H9 (cell line): ENCODE measurements around the gene ADAM19. TPM values are rescaled to one million over a fixed set of nuclear protein-coding genes. Genes with fewer than 3 reads are reported as not detected.

Experiments used
- DNase-seq: peaks from one replicate; pipeline ENCODE4 v3.0.0-alpha.2; 2017
- H2AFZ ChIP-seq: one replicate; pipeline ENCODE4 v1.6.1; 2013; ENCODE audit warnings: mild to moderate bottlenecking, low read length, control low read depth, moderate library complexity
- H2AK5ac ChIP-seq: 2 replicates; pipeline ENCODE4 v1.6.1; 2013; ENCODE audit warnings: low read length, control low read depth, mixed read lengths; ENCODE audit not compliant: insufficient read length
- H2BK120ac ChIP-seq: one replicate; pipeline ENCODE4 v1.6.1; 2013; ENCODE audit warnings: low read depth, mild to moderate bottlenecking, low read length, control low read depth, inconsistent platforms; ENCODE audit not compliant: poor library complexity, severe bottlenecking
- H2BK12ac ChIP-seq: 2 replicates; pipeline ENCODE4 v1.6.1; 2013; ENCODE audit warnings: low read length, control low read depth, mixed read lengths, low read depth; ENCODE audit not compliant: insufficient read length
- H2BK15ac ChIP-seq: 2 replicates; pipeline ENCODE4 v1.6.1; 2013; ENCODE audit warnings: low read depth, low read length, control low read depth
- H2BK20ac ChIP-seq: one replicate; pipeline ENCODE4 v1.6.1; 2013; ENCODE audit warnings: low read depth, mild to moderate bottlenecking, low read length, control low read depth, inconsistent platforms; ENCODE audit not compliant: poor library complexity, severe bottlenecking
- H2BK5ac ChIP-seq: 2 replicates; pipeline ENCODE4 v1.6.1; 2013; ENCODE audit warnings: low read length, control low read depth, mixed read lengths; ENCODE audit not compliant: insufficient read length
- H3K14ac ChIP-seq: 2 replicates; pipeline ENCODE4 v1.6.1; 2013; ENCODE audit warnings: low read length, control low read depth; ENCODE audit not compliant: insufficient read depth
- H3K18ac ChIP-seq: 2 replicates; pipeline ENCODE4 v1.6.1; 2013; ENCODE audit warnings: low read depth, mild to moderate bottlenecking, mixed read lengths, low read length, control low read depth; ENCODE audit not compliant: insufficient read length
- H3K23ac ChIP-seq: 2 replicates; pipeline ENCODE4 v1.6.1; 2013; ENCODE audit warnings: low read length, control low read depth, mixed read lengths, low read depth; ENCODE audit not compliant: insufficient read length
- H3K23me2 ChIP-seq: 2 replicates; pipeline ENCODE4 v1.6.1; 2013; ENCODE audit warnings: low read depth, mild to moderate bottlenecking, mixed read lengths, low read length, control low read depth; ENCODE audit not compliant: insufficient read length, poor library complexity, severe bottlenecking
- H3K27ac ChIP-seq: 2 replicates; pipeline ENCODE4 v1.5.1; 2013; ENCODE audit warnings: low read length, control low read depth, mixed read lengths, low read depth; ENCODE audit not compliant: insufficient read length
- H3K27me3 ChIP-seq: 2 replicates; pipeline ENCODE4 v1.6.1; 2013; ENCODE audit warnings: low read length, control low read depth, inconsistent platforms; ENCODE audit not compliant: insufficient read depth
- H3K4ac ChIP-seq: 2 replicates; pipeline ENCODE4 v1.6.1; 2013; ENCODE audit warnings: low read depth, mild to moderate bottlenecking, control low read depth, inconsistent platforms, low read length, moderate library complexity
- H3K4me1 ChIP-seq: 2 replicates; pipeline ENCODE4 v1.6.1; 2013; ENCODE audit warnings: low read length, control low read depth, inconsistent platforms; ENCODE audit not compliant: insufficient read depth
- H3K4me2 ChIP-seq: 2 replicates; pipeline ENCODE4 v1.6.1; 2013; ENCODE audit warnings: low read length, control low read depth, mixed read lengths; ENCODE audit not compliant: insufficient read length, insufficient read depth
- H3K56ac ChIP-seq: 2 replicates; pipeline ENCODE4 v1.6.1; 2013; ENCODE audit warnings: low read depth, mild to moderate bottlenecking, mixed read lengths, low read length, control low read depth; ENCODE audit not compliant: insufficient read length
- H3K79me1 ChIP-seq: 2 replicates; pipeline ENCODE4 v1.6.1; 2013; ENCODE audit warnings: low read depth, mild to moderate bottlenecking, moderate library complexity, low read length, control low read depth, inconsistent platforms; ENCODE audit not compliant: insufficient read depth, poor library complexity, severe bottlenecking
- H3K79me2 ChIP-seq: 2 replicates; pipeline ENCODE4 v1.6.1; 2013; ENCODE audit warnings: low read length, control low read depth, inconsistent platforms; ENCODE audit not compliant: insufficient read depth
- H3K9ac ChIP-seq: 2 replicates; pipeline ENCODE4 v1.6.1; 2013; ENCODE audit warnings: low read length, control low read depth, mixed read lengths; ENCODE audit not compliant: insufficient read length; ENCODE audit errors: extremely low read depth
- H3K9me3 ChIP-seq: one replicate; pipeline ENCODE4 v1.6.1; 2013; ENCODE audit warnings: low read depth, low read length, inconsistent platforms; ENCODE audit not compliant: control insufficient read depth
- H3T11ph ChIP-seq: one replicate; pipeline ENCODE4 v1.6.1; 2013; ENCODE audit warnings: mild to moderate bottlenecking, low read length, control low read depth, inconsistent platforms
- H4K20me1 ChIP-seq: one replicate; pipeline ENCODE4 v1.6.1; 2013; ENCODE audit not compliant: control insufficient read depth, insufficient read length, insufficient read depth
- H4K5ac ChIP-seq: 2 replicates; pipeline ENCODE4 v1.6.1; 2013; ENCODE audit warnings: low read depth, mild to moderate bottlenecking, mixed read lengths, low read length, control low read depth; ENCODE audit not compliant: insufficient read length
- H4K8ac ChIP-seq: replicated peaks from 2 replicates; pipeline ENCODE4 v1.6.1; 2013; ENCODE audit warnings: low read length, control low read depth, mixed read lengths, low read depth; ENCODE audit not compliant: insufficient read length
- H4K91ac ChIP-seq: 2 replicates; pipeline ENCODE4 v1.6.1; 2013; ENCODE audit warnings: low read depth, mild to moderate bottlenecking, moderate library complexity, mixed read lengths, low read length, control low read depth; ENCODE audit not compliant: insufficient read length
- H3K27ac Mint-ChIP-seq, 3 experiments: 2 replicates in 2 of 3; 3 replicates in 1 of 3; pipeline ENCODE4 v1.8.0; 2020 to 2021; ENCODE audit warnings: mixed read lengths in 3 of 3, mild to moderate bottlenecking in 1 of 3, moderate library complexity in 1 of 3
- H3K27me3 Mint-ChIP-seq: 2 replicates; pipeline ENCODE4 v1.8.0; 2021; ENCODE audit warnings: low read depth, mild to moderate bottlenecking, moderate library complexity, mixed read lengths
- H3K36me3 Mint-ChIP-seq, 3 experiments: 2 replicates in 2 of 3; 3 replicates in 1 of 3; pipeline ENCODE4 v1.8.0; 2020 to 2021; ENCODE audit warnings: low read depth in 3 of 3, mixed read lengths in 3 of 3; ENCODE audit not compliant: insufficient read depth in 1 of 3
- H3K4me1 Mint-ChIP-seq, 2 experiments: 2 replicates each; pipeline ENCODE4 v1.8.0; 2020; ENCODE audit warnings: mixed read lengths in 2 of 2
- H3K4me3 Mint-ChIP-seq, 2 experiments: 2 replicates in 1 of 2; 3 replicates in 1 of 2; pipeline ENCODE4 v1.8.0; 2020 to 2021; ENCODE audit warnings: mild to moderate bottlenecking in 2 of 2, mixed read lengths in 2 of 2, moderate library complexity in 1 of 2
- H3K9me3 Mint-ChIP-seq, 2 experiments: 2 replicates in 1 of 2; 3 replicates in 1 of 2; pipeline ENCODE4 v1.8.0; 2020; ENCODE audit warnings: mild to moderate bottlenecking in 2 of 2, mixed read lengths in 2 of 2, moderate library complexity in 1 of 2
- CTCF ChIP-seq: fragments of 200-600 bp; sonication (generic); conservative IDR thresholded peaks from 3 replicates; pipeline ENCODE4 v1.8.0; 2021; ENCODE audit warnings: antibody characterized with exemption, mild to moderate bottlenecking
- WGBS: extraction: QIAGEN DNeasy Blood & Tissue Kit; methylation state at CpG from one replicate; pipeline ENCODE4 v1.1.7; 2013; ENCODE audit warnings: missing lambda C conversion rate, low lambda C conversion rate, mixed read lengths; ENCODE audit not compliant: insufficient read length; ENCODE audit errors: extremely low coverage; 5-methylcytosine and 5-hydroxymethylcytosine counted together
- total RNA-seq: library from RNA; stranded (reverse); gene quantifications from 2 replicates; pipeline ENCODE4 v1.2.1, GENCODE V29; 2021

ADAM19 gene
- total RNA-seq, 1 experiment from 2014 or later = 9.9 TPM

DNA sequence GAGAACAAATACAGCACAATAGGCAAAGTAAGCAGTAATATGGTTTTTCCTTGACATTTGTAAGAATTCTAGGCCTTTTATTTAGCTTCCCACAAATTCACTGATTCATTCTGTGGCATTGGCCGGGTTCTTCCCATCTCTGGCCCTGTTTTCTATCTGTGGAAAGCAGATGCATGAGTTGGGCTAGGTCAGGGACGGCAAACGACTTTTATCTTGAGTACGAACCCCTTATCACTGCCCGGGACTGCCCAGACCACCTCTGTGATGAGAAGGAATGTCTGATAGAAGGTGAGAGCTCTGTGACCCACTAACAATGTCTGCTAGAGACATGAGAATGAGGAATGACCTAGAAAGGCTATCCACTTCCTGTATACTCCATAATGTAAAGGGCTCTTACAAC, 35.4 kb upstream of the ADAM19 start:
- Histone ChIP-seq H4K8ac (no peak overlapping the region), H2BK15ac (no peak overlapping the region), H2BK20ac (no peak overlapping the region), H3K23ac (no peak overlapping the region), H3K79me1 (no peaks in the 10 kb centered on the region), H3K27ac (no peak overlapping the region), H2BK120ac (no peak overlapping the region), H3K79me2 (no peaks in the 10 kb centered on the region), H3K4ac (no peak overlapping the region), H3K9ac (no peak overlapping the region), H3K56ac (no peak overlapping the region), H3K9me3 (no peaks in the 10 kb centered on the region), H2AK5ac (no peak overlapping the region), H3K27me3 (no peaks in the 10 kb centered on the region), H4K5ac (no peak overlapping the region), H3K14ac (no peak overlapping the region), H2AFZ (no peak overlapping the region), H4K91ac (no peak overlapping the region), H3K4me2 (no peak overlapping the region), H3K23me2 (no peaks in the 10 kb centered on the region), H3K18ac (no peak overlapping the region), H2BK12ac (no peak overlapping the region), H3T11ph (no peak overlapping the region), H3K4me1 (no peaks in the 10 kb centered on the region), H4K20me1 (no peaks in the 10 kb centered on the region), H2BK5ac (no peak overlapping the region)
- WGBS = no CpG with 5 or more reads among the region's 5 CpGs
- no peaks in the 10 kb centered on the region for H3K27me3 Mint-ChIP-seq
- H3K36me3 Mint-ChIP-seq = no peaks in the 10 kb centered on the region
- no peak overlapping the region for H3K4me3 Mint-ChIP-seq
- H3K27ac Mint-ChIP-seq = no peak overlapping the region
- H3K9me3 Mint-ChIP-seq = no peaks in the 10 kb centered on the region
- no peak for TF ChIP-seq CTCF
- no peak for DNase-seq
- H3K4me1 Mint-ChIP-seq = no peaks in the 10 kb centered on the region
